ENCODE measurements around the gene C1orf159. TPM values are rescaled to one million over a fixed set of nuclear protein-coding genes. Genes with fewer than 3 reads are reported as not detected.

C1orf159 gene
- total RNA-seq, 1 donor from 2014 or later: 11.7 TPM

DNA sequence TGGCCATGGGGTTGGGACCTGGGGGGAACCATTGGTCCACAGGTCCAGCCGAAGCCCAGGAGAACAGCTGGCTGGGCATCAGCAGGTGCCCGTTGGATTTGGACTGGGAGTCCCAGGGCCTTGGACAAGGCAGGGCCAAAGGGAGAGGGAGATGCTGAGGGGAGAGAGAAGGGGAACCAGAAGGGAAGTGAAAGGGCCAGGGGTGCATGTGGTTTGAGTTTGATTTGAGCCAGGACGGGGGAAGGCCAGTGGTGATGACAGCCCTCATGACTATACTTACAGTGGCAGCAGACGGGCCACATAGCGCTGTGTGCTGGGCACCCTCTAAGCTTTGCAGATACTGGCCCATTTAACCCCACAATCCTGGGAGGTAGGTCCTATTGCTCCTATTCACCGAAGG is 77.2 kb downstream of the C1orf159 start:
- H3K9me3 ChIP-seq: no peaks in the 10 kb centered on the region
- ATAC-seq: no peak
- H3K27me3 ChIP-seq (ENCODE audit: low read depth): peaks cover 21% of the 10 kb centered on the region
- no peak overlapping the region for H3K27ac ChIP-seq
- TF ChIP-seq CTCF (IDR thresholded peaks at IDR 0.05): no peak
- no peak for DNase-seq
- intact Hi-C loops (cut with DNase I): no loop called here
- no peak overlapping the region for H3K4me3 ChIP-seq
- peaks cover 18% of the 10 kb centered on the region for H3K4me1 ChIP-seq
- H3K36me3 ChIP-seq: no peaks in the 10 kb centered on the region

DNA sequence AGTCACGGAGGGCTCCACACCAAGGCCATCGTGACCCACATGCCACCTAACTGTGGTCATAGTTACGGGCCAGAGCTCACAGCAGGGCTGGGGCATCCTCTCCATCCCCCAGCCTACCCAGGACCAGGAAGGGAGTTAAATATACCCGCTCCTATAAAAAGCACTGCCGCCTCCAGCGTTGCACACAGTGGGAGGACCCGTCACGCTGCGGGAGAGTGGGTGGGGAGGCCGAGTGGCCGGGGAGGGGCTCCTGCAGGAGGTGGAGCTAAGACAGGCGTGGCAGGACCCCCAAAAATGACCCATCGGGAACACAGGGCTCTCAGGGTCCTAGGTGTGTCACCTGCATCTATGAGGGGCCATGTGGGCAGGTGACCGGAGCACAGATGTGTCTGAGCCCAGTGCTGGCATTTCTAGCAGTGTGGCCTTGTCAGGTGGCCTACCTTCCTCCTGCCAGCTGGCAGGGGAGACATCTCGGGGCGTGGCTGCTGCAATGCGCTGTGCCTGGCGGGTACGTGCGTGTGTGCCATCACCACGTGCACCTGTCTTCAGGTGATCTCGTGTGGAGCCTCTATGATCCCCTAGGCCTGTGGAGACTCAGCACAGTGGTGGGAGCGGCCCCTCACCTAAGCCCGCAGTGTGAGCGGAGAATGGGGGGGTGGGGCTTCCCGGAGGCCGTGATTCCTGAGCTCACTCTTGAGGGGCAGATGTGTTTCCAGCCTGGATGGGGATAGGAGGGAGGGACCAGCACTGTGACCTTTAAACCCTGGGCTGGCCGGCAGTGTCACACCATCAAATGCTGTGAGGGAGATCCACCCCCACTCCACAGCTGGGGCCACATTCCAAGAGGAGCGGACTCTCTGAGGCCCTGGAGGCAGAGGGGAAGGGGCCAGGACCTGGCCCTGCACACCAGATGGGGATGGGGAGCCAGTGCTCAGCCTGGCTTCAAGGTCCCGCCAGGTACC is 78.2 kb downstream of the C1orf159 start:
- H3K36me3 ChIP-seq: no peaks in the 10 kb centered on the region
- H3K4me3 ChIP-seq: no peak overlapping the region
- H3K27me3 ChIP-seq (ENCODE audit: low read depth): peaks cover 29% of the 10 kb centered on the region
- TF ChIP-seq CTCF (IDR thresholded peaks at IDR 0.05): no peak
- H3K4me1 ChIP-seq: peaks cover 24% of the 10 kb centered on the region
- no peak for ATAC-seq
- no peak overlapping the region for H3K27ac ChIP-seq
- H3K9me3 ChIP-seq: no peaks in the 10 kb centered on the region
- no peak for DNase-seq
- intact Hi-C loops (cut with DNase I): no loop called here

GRCh38 chr1:1035291-1035943 is 80.5 kb downstream of the C1orf159 start:
- no peak for TF ChIP-seq CTCF (IDR thresholded peaks at IDR 0.05)
- H3K27me3 ChIP-seq (ENCODE audit: low read depth): peaks cover 36% of the 10 kb centered on the region
- no peak for DNase-seq

GRCh38 chr1:1034439-1034781 is 81.5 kb downstream of the C1orf159 start:
- no peak for DNase-seq
- H3K4me3 ChIP-seq: no peak overlapping the region

More at GRCh38 chr1:1035291-1035943, 80.5 kb downstream of the C1orf159 start:
- Histone ChIP-seq H3K4me1 (peaks cover 27% of the 10 kb centered on the region), H3K9me3 (no peaks in the 10 kb centered on the region), H3K27ac (no peak overlapping the region), H3K4me3 (no peak overlapping the region), H3K36me3 (no peaks in the 10 kb centered on the region)
- intact Hi-C loops (cut with DNase I): no loop called here
- ATAC-seq: no peak

More at GRCh38 chr1:1034439-1034781, 81.5 kb downstream of the C1orf159 start:
- peaks cover 17% of the 10 kb centered on the region for H3K4me1 ChIP-seq
- intact Hi-C loops (cut with DNase I): no loop called here
- no peaks in the 10 kb centered on the region for H3K36me3 ChIP-seq
- H3K27me3 ChIP-seq (ENCODE audit: low read depth): peaks cover 28% of the 10 kb centered on the region
- no peak for ATAC-seq
- no peak for TF ChIP-seq CTCF (IDR thresholded peaks at IDR 0.05)
- no peaks in the 10 kb centered on the region for H3K9me3 ChIP-seq
- no peak overlapping the region for H3K27ac ChIP-seq
